GM23338 (cell line): Measurements from ENCODE around the gene EPB41L4A. TPM values are rescaled to one million over a fixed set of nuclear protein-coding genes. Genes with fewer than 3 reads are reported as not detected.

ENCODE experiments used
- ATAC-seq: fragments of 200-7000 bp; cut with Tn5 transposase; 3 replicates; pipeline ENCODE4 v1.9.1; 2020
- DNase-seq: peaks from one replicate; pipeline ENCODE4 v3.0.0-alpha.2; 2015; ENCODE audit warnings: low spot score
- H2AFZ ChIP-seq: fragments of 200-600 bp; sonication (generic); 2 replicates; pipeline ENCODE4 v1.8.0; 2016; ENCODE audit warnings: antibody characterized with exemption, mild to moderate bottlenecking, moderate library complexity
- H3F3A ChIP-seq: fragments of 200-600 bp; sonication (generic); replicated peaks from 2 replicates; pipeline ENCODE4 v1.8.0; 2017; ENCODE audit warnings: antibody characterized with exemption, mixed run types, low read depth
- H3K27ac ChIP-seq: fragments of 200-600 bp; sonication (generic); 2 replicates; pipeline ENCODE4 v1.6.1; 2016; ENCODE audit warnings: low read depth
- H3K27me3 ChIP-seq: fragments of 200-600 bp; sonication (generic); 2 replicates; pipeline ENCODE4 v1.8.0; 2016; ENCODE audit warnings: mild to moderate bottlenecking, mixed run types, moderate library complexity; ENCODE audit not compliant: insufficient read depth
- H3K36me3 ChIP-seq: fragments of 200-600 bp; sonication (generic); 2 replicates; pipeline ENCODE4 v1.8.0; 2016; ENCODE audit warnings: mild to moderate bottlenecking; ENCODE audit not compliant: insufficient read depth
- H3K4me1 ChIP-seq: fragments of 200-600 bp; sonication (generic); 2 replicates; pipeline ENCODE4 v1.8.0; 2016; ENCODE audit warnings: mild to moderate bottlenecking, moderate library complexity; ENCODE audit not compliant: insufficient read depth
- H3K4me2 ChIP-seq: fragments of 200-600 bp; sonication (generic); 2 replicates; pipeline ENCODE4 v1.7.1; 2017; ENCODE audit warnings: mixed run types
- H3K4me3 ChIP-seq: fragments of 200-600 bp; sonication (generic); 2 replicates; pipeline ENCODE4 v1.6.1; 2016; ENCODE audit warnings: mixed run types
- H3K79me2 ChIP-seq: fragments of 200-600 bp; sonication (generic); replicated peaks from 2 replicates; pipeline ENCODE4 v1.8.0; 2017; ENCODE audit warnings: mild to moderate bottlenecking; ENCODE audit not compliant: insufficient read depth
- H3K9me2 ChIP-seq: fragments of 200-600 bp; sonication (generic); 2 replicates; pipeline ENCODE4 v1.8.0; 2017; ENCODE audit not compliant: insufficient read depth
- H4K20me1 ChIP-seq: fragments of 200-600 bp; sonication (generic); replicated peaks from 2 replicates; pipeline ENCODE4 v1.8.0; 2017; ENCODE audit warnings: mild to moderate bottlenecking; ENCODE audit not compliant: insufficient read depth
- H3K27ac Mint-ChIP-seq: 2 replicates; pipeline ENCODE4 v1.8.0; 2020; ENCODE audit warnings: inconsistent platforms, mild to moderate bottlenecking, moderate library complexity, mixed read lengths
- H3K27me3 Mint-ChIP-seq: 3 replicates; pipeline ENCODE4 v1.8.0; 2022; ENCODE audit warnings: low read depth, mild to moderate bottlenecking, moderate library complexity, mixed read lengths, inconsistent platforms; ENCODE audit not compliant: insufficient read depth, poor library complexity
- H3K36me3 Mint-ChIP-seq: 3 replicates; pipeline ENCODE4 v1.8.0; 2021; ENCODE audit warnings: low read depth, mild to moderate bottlenecking, inconsistent platforms, moderate library complexity, mixed read lengths
- H3K4me1 Mint-ChIP-seq: 3 replicates; pipeline ENCODE4 v1.8.0; 2020; ENCODE audit warnings: mild to moderate bottlenecking, inconsistent platforms, mixed read lengths
- H3K4me3 Mint-ChIP-seq: 3 replicates; pipeline ENCODE4 v1.8.0; 2021; ENCODE audit warnings: moderate library complexity, mild to moderate bottlenecking, inconsistent platforms, mixed read lengths
- H3K9me3 Mint-ChIP-seq: 3 replicates; pipeline ENCODE4 v1.8.0; 2020; ENCODE audit warnings: moderate library complexity, mild to moderate bottlenecking, inconsistent platforms, mixed read lengths
- CREB1 ChIP-seq: fragments of 250-450 bp; sonication (Bioruptor Pico); IDR thresholded peaks from 2 replicates; pipeline ENCODE4 v1.5.0; 2020; ENCODE audit warnings: low read depth, mild to moderate bottlenecking, moderate library complexity
- EZH2 ChIP-seq: fragments of 200-600 bp; sonication (generic); IDR thresholded peaks from one replicate; pipeline ENCODE4 v1.8.0; 2017; ENCODE audit warnings: antibody characterized with exemption, mild to moderate bottlenecking, low read depth; ENCODE audit not compliant: unreplicated experiment
- EZH2phosphoT487 ChIP-seq: fragments of 200-600 bp; sonication (generic); IDR thresholded peaks from one replicate; pipeline ENCODE4 v1.8.1; 2018; ENCODE audit warnings: antibody characterized with exemption; ENCODE audit not compliant: unreplicated experiment
- JUNB ChIP-seq: IDR thresholded peaks from one replicate; pipeline ENCODE4 v1.6.1; 2016; ENCODE audit warnings: antibody characterized with exemption; ENCODE audit not compliant: unreplicated experiment
- NANOG ChIP-seq: IDR thresholded peaks from 2 replicates; pipeline ENCODE4 v1.6.1; 2016; ENCODE audit warnings: antibody characterized with exemption, borderline replicate concordance
- POLR2AphosphoS5 ChIP-seq: IDR thresholded peaks from 2 replicates; pipeline ENCODE4 v1.6.1; 2016; ENCODE audit warnings: antibody characterized with exemption, low read depth
- STAT1 ChIP-seq: IDR thresholded peaks from one replicate; pipeline ENCODE4 v1.6.1; 2016; ENCODE audit warnings: antibody characterized with exemption; ENCODE audit not compliant: unreplicated experiment
- ZNF114 ChIP-seq: fragments of 250-450 bp; sonication (Bioruptor Pico); IDR thresholded peaks from 2 replicates; pipeline ENCODE4 v1.5.0; 2020; ENCODE audit warnings: mild to moderate bottlenecking, moderate library complexity
- ZNF331 ChIP-seq: fragments of 250-450 bp; sonication (Bioruptor Pico); IDR thresholded peaks from 2 replicates; pipeline ENCODE4 v1.5.0; 2020; ENCODE audit warnings: low read depth, mild to moderate bottlenecking, moderate library complexity
- polyA plus RNA-seq: library from polyadenylated mRNA; unstranded; fragments of >200 nt; fragmentation: Nextera tagmentation; extraction: Ambion mirVana; gene quantifications from 2 replicates; pipeline ENCODE4 v1.2.1, GENCODE V29; 2016
- total RNA-seq: library from RNA; depleted of rRNA; stranded (reverse); fragments of >200 nt; shearing (Covaris generic); gene quantifications from 2 replicates; pipeline ENCODE4 v1.2.3, GENCODE V29; 2014
- TF ChIP-seq, protein P1 (sequence below), 2 experiments: fragments of 200-600 bp in 1 of 2; sonication (generic) in 1 of 2; conservative IDR thresholded peaks; 2 replicates each; pipeline versions ENCODE4 v1.5.1 to v1.6.1; 2016 to 2017; ENCODE audit warnings: antibody characterized with exemption in 2 of 2, low read depth in 2 of 2, mild to moderate bottlenecking in 2 of 2, moderate library complexity in 1 of 2
- TF ChIP-seq, protein P2 (sequence below): fragments of 250-450 bp; sonication (Bioruptor Pico); IDR thresholded peaks from 2 replicates; pipeline ENCODE4 v1.5.0; 2020; ENCODE audit warnings: mild to moderate bottlenecking, moderate library complexity
- TF ChIP-seq, protein P3 (sequence below): IDR thresholded peaks from 2 replicates; pipeline ENCODE4 v1.6.1; 2016; ENCODE audit warnings: antibody characterized with exemption
- TF ChIP-seq, protein P4 (sequence below): IDR thresholded peaks from one replicate; pipeline ENCODE4 v1.6.1; 2018; ENCODE audit warnings: antibody characterized with exemption; ENCODE audit not compliant: unreplicated experiment

Gene EPB41L4A
- total and polyA plus RNA-seq, 2 experiments from 2014 or later = 5.7 to 6.0 TPM

DNA sequence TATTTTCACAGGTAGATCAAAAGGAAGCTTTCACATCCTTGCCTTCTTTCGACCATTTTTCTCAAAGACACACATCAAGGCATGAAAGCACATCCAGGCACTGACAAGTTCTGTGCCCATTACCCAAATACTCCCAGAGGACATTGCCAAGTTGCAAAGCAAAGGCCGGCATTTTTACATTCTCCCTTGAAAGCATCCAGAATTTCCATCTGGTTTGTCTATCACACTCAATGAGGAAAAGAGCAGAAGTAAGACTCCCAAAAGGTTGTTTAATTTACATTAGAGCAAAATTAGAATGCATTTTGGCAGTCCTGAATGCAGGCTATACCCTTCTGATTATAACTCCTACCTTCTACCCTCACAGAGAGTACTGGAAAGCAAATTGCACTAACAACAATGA lies 160.5 kb downstream of the EPB41L4A start:
- Mint-ChIP-seq H3K27ac (no peak overlapping the region), H3K4me3 (no peak overlapping the region), H3K9me3 (no peaks in the 10 kb centered on the region), H3K4me1 (peaks cover 18% of the 10 kb centered on the region; the same call in 2 of the 3 replicates), H3K27me3 (peaks cover 2% of the 10 kb centered on the region), H3K36me3 (no peaks in the 10 kb centered on the region)
- no peaks in the 10 kb centered on the region for H3K27me3 ChIP-seq
- peaks cover 20% of the 10 kb centered on the region; the same call in 1 of the 2 replicates for H3K4me1 ChIP-seq
- TF ChIP-seq, protein P1, sequence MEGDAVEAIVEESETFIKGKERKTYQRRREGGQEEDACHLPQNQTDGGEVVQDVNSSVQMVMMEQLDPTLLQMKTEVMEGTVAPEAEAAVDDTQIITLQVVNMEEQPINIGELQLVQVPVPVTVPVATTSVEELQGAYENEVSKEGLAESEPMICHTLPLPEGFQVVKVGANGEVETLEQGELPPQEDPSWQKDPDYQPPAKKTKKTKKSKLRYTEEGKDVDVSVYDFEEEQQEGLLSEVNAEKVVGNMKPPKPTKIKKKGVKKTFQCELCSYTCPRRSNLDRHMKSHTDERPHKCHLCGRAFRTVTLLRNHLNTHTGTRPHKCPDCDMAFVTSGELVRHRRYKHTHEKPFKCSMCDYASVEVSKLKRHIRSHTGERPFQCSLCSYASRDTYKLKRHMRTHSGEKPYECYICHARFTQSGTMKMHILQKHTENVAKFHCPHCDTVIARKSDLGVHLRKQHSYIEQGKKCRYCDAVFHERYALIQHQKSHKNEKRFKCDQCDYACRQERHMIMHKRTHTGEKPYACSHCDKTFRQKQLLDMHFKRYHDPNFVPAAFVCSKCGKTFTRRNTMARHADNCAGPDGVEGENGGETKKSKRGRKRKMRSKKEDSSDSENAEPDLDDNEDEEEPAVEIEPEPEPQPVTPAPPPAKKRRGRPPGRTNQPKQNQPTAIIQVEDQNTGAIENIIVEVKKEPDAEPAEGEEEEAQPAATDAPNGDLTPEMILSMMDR (conservative IDR thresholded peaks at IDR 0.05; ENCODE audit: low read depth in 2 of 2) = no peak
- TF ChIP-seq, protein P2, sequence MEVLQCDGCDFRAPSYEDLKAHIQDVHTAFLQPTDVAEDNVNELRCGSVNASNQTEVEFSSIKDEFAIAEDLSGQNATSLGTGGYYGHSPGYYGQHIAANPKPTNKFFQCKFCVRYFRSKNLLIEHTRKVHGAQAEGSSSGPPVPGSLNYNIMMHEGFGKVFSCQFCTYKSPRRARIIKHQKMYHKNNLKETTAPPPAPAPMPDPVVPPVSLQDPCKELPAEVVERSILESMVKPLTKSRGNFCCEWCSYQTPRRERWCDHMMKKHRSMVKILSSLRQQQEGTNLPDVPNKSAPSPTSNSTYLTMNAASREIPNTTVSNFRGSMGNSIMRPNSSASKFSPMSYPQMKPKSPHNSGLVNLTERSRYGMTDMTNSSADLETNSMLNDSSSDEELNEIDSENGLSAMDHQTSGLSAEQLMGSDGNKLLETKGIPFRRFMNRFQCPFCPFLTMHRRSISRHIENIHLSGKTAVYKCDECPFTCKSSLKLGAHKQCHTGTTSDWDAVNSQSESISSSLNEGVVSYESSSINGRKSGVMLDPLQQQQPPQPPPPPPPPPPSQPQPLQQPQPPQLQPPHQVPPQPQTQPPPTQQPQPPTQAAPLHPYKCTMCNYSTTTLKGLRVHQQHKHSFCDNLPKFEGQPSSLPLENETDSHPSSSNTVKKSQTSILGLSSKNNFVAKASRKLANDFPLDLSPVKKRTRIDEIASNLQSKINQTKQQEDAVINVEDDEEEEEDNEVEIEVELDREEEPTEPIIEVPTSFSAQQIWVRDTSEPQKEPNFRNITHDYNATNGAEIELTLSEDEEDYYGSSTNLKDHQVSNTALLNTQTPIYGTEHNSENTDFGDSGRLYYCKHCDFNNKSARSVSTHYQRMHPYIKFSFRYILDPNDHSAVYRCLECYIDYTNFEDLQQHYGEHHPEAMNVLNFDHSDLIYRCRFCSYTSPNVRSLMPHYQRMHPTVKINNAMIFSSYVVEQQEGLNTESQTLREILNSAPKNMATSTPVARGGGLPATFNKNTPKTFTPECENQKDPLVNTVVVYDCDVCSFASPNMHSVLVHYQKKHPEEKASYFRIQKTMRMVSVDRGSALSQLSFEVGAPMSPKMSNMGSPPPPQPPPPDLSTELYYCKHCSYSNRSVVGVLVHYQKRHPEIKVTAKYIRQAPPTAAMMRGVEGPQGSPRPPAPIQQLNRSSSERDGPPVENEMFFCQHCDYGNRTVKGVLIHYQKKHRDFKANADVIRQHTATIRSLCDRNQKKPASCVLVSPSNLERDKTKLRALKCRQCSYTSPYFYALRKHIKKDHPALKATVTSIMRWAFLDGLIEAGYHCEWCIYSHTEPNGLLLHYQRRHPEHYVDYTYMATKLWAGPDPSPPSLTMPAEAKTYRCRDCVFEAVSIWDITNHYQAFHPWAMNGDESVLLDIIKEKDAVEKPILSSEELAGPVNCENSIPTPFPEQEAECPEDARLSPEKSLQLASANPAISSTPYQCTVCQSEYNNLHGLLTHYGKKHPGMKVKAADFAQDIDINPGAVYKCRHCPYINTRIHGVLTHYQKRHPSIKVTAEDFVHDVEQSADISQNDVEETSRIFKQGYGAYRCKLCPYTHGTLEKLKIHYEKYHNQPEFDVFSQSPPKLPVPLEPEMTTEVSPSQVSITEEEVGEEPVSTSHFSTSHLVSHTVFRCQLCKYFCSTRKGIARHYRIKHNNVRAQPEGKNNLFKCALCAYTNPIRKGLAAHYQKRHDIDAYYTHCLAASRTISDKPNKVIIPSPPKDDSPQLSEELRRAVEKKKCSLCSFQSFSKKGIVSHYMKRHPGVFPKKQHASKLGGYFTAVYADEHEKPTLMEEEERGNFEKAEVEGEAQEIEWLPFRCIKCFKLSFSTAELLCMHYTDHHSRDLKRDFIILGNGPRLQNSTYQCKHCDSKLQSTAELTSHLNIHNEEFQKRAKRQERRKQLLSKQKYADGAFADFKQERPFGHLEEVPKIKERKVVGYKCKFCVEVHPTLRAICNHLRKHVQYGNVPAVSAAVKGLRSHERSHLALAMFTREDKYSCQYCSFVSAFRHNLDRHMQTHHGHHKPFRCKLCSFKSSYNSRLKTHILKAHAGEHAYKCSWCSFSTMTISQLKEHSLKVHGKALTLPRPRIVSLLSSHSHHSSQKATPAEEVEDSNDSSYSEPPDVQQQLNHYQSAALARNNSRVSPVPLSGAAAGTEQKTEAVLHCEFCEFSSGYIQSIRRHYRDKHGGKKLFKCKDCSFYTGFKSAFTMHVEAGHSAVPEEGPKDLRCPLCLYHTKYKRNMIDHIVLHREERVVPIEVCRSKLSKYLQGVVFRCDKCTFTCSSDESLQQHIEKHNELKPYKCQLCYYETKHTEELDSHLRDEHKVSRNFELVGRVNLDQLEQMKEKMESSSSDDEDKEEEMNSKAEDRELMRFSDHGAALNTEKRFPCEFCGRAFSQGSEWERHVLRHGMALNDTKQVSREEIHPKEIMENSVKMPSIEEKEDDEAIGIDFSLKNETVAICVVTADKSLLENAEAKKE = no peak
- TF ChIP-seq, protein P3, sequence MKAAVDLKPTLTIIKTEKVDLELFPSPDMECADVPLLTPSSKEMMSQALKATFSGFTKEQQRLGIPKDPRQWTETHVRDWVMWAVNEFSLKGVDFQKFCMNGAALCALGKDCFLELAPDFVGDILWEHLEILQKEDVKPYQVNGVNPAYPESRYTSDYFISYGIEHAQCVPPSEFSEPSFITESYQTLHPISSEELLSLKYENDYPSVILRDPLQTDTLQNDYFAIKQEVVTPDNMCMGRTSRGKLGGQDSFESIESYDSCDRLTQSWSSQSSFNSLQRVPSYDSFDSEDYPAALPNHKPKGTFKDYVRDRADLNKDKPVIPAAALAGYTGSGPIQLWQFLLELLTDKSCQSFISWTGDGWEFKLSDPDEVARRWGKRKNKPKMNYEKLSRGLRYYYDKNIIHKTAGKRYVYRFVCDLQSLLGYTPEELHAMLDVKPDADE = no peak
- TF ChIP-seq JUNB (no peak), EZH2phosphoT487 (no peak), ZNF114 (CRISPR knock-in tag) (no peak), EZH2 (no peak), CREB1 (CRISPR knock-in tag) (no peak), POLR2AphosphoS5 (no peak), STAT1 (no peak), NANOG (no peak), ZNF331 (CRISPR knock-in tag) (no peak)
- TF ChIP-seq, protein P4, sequence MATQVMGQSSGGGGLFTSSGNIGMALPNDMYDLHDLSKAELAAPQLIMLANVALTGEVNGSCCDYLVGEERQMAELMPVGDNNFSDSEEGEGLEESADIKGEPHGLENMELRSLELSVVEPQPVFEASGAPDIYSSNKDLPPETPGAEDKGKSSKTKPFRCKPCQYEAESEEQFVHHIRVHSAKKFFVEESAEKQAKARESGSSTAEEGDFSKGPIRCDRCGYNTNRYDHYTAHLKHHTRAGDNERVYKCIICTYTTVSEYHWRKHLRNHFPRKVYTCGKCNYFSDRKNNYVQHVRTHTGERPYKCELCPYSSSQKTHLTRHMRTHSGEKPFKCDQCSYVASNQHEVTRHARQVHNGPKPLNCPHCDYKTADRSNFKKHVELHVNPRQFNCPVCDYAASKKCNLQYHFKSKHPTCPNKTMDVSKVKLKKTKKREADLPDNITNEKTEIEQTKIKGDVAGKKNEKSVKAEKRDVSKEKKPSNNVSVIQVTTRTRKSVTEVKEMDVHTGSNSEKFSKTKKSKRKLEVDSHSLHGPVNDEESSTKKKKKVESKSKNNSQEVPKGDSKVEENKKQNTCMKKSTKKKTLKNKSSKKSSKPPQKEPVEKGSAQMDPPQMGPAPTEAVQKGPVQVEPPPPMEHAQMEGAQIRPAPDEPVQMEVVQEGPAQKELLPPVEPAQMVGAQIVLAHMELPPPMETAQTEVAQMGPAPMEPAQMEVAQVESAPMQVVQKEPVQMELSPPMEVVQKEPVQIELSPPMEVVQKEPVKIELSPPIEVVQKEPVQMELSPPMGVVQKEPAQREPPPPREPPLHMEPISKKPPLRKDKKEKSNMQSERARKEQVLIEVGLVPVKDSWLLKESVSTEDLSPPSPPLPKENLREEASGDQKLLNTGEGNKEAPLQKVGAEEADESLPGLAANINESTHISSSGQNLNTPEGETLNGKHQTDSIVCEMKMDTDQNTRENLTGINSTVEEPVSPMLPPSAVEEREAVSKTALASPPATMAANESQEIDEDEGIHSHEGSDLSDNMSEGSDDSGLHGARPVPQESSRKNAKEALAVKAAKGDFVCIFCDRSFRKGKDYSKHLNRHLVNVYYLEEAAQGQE = no peak
- no peak for DNase-seq
- no peak overlapping the region for H2AFZ ChIP-seq
- H3F3A ChIP-seq = no peaks in the 10 kb centered on the region
- H3K27ac ChIP-seq = no peak overlapping the region
- no peaks in the 10 kb centered on the region for H3K9me2 ChIP-seq
- no peaks in the 10 kb centered on the region for H3K36me3 ChIP-seq
- no peaks in the 10 kb centered on the region for H3K79me2 ChIP-seq
- no peaks in the 10 kb centered on the region for H4K20me1 ChIP-seq
- H3K4me3 ChIP-seq = no peak overlapping the region
- no peak overlapping the region for H3K4me2 ChIP-seq
- no peak for ATAC-seq
